HepG2 (cell line): ENCODE data around the gene DCDC1. TPM values are rescaled to one million over a fixed set of nuclear protein-coding genes. Genes with fewer than 3 reads are reported as not detected.
A peak's percentile ranks its signal among the peaks of the same experiment; 100 is the strongest.

Experiments used
- ATAC-seq: fragments of 200-7000 bp; cut with Tn5 transposase; 3 replicates; pipeline ENCODE4 v1.9.1; 2020; ENCODE audit warnings: mild to moderate bottlenecking, moderate library complexity
- BruUV-seq: library from RNA; stranded (reverse); fragments of 400-500 nt; replicated peaks from 2 replicates; lab custom pipeline; 2021; lab: Mats Ljungman, UMichigan
- CTCF ChIA-PET: fragments of 300-600 bp; formaldehyde crosslinking; extraction: SDS; loops from one replicate; lab custom pipeline; 2021; ENCODE audit warnings: low total read pairs, inconsistent platforms, low intra/inter-chr PET ratio; lab: Yijun Ruan, JAX
- POLR2A ChIA-PET: fragments of 350-600 bp; sonication (Branson Sonifier 250); formaldehyde crosslinking; loops from one replicate; lab custom pipeline; 2020; ENCODE audit warnings: antibody characterized with exemption, inconsistent platforms; lab: Yijun Ruan, JAX
- DNase-seq: peaks from one replicate; pipeline ENCODE4 v3.0.0-alpha.2; 2015; ENCODE audit warnings: low spot score
- FAIRE-seq: peaks from 3 replicates; lab custom pipeline; 2011; peaks lifted over from hg19 to GRCh38; lab: Jason Lieb, UNC
- H2AFZ ChIP-seq: one replicate; pipeline ENCODE4 v1.6.1; 2011; ENCODE audit warnings: low read length, inconsistent platforms
- H3K27ac ChIP-seq: fragments of 300-600 bp; 3 replicates; pipeline ENCODE4 v1.8.0; 2011; ENCODE audit warnings: mixed run types, mild to moderate bottlenecking, mixed read lengths, low read length, inconsistent platforms; ENCODE audit not compliant: insufficient read depth; ENCODE audit errors: extremely low read length
- H3K27me3 ChIP-seq, 2 experiments: fragments of 200-600 bp in 1 of 2; 2 replicates in 1 of 2; 3 replicates in 1 of 2; pipeline versions ENCODE4 v1.6.0 to v1.8.0; 2011; ENCODE audit warnings: low read length in 2 of 2, mild to moderate bottlenecking in 2 of 2, moderate library complexity in 2 of 2, inconsistent platforms in 1 of 2; ENCODE audit not compliant: insufficient read depth in 2 of 2, control insufficient read depth in 1 of 2
- H3K36me3 ChIP-seq, 2 experiments: fragments of 200-600 bp in 1 of 2; replicated peaks in 1 of 2; 2 replicates in 1 of 2; 3 replicates in 1 of 2; pipeline versions ENCODE4 v1.5.1 to v1.8.0; 2011; ENCODE audit warnings: low read length in 2 of 2, inconsistent platforms in 1 of 2; ENCODE audit not compliant: insufficient read depth in 2 of 2, control insufficient read depth in 1 of 2
- H3K4me1 ChIP-seq: 2 replicates; pipeline ENCODE4 v1.5.1; 2012; ENCODE audit warnings: low read length, inconsistent platforms; ENCODE audit not compliant: insufficient read depth
- H3K4me2 ChIP-seq: 2 replicates; pipeline ENCODE4 v1.6.0; 2011; ENCODE audit warnings: low read depth, low read length, inconsistent platforms
- H3K4me3 ChIP-seq, 3 experiments: fragments of 200-600 bp in 1 of 3; sonication (generic), shearing (Covaris generic) in 1 of 3; replicated peaks in 1 of 3; 2 replicates each; pipeline ENCODE4 v1.5.1; 2011 to 2016; ENCODE audit warnings: low read length in 3 of 3, inconsistent platforms in 2 of 3, low read depth in 2 of 3, mild to moderate bottlenecking in 2 of 3, control low read depth in 1 of 3, mixed read lengths in 1 of 3; ENCODE audit not compliant: insufficient read depth in 1 of 3
- H3K79me2 ChIP-seq: one replicate; pipeline ENCODE4 v1.6.1; 2011; ENCODE audit warnings: low read length, inconsistent platforms; ENCODE audit not compliant: insufficient read depth
- H3K9ac ChIP-seq: 2 replicates; pipeline ENCODE4 v1.6.0; 2011; ENCODE audit warnings: mild to moderate bottlenecking, low read depth, low read length, inconsistent platforms; ENCODE audit not compliant: insufficient read depth
- H3K9me3 ChIP-seq: 2 replicates; pipeline ENCODE4 v1.5.1; 2012; ENCODE audit warnings: mild to moderate bottlenecking, low read length
- H4K20me1 ChIP-seq: 2 replicates; pipeline ENCODE4 v1.6.0; 2011; ENCODE audit warnings: inconsistent platforms, mild to moderate bottlenecking, low read length, moderate library complexity; ENCODE audit not compliant: insufficient read depth
- CHCHD3 ChIP-seq: sonication (generic); formaldehyde crosslinking; IDR thresholded peaks from 2 replicates; pipeline ENCODE4 v1.8.0; 2022; ENCODE audit warnings: mild to moderate bottlenecking, missing genetic modification reagents, moderate library complexity
- CTCF ChIP-seq: sonication (generic); formaldehyde crosslinking; IDR thresholded peaks from 2 replicates; pipeline ENCODE4 v1.5.0; 2020; ENCODE audit warnings: mild to moderate bottlenecking, missing genetic modification reagents, moderate library complexity
- ELK4 ChIP-seq: sonication (generic); formaldehyde crosslinking; IDR thresholded peaks from 2 replicates; pipeline ENCODE4 v1.9.0; 2021; ENCODE audit warnings: missing genetic modification reagents, borderline replicate concordance
- GTF2F1 ChIP-seq: fragments of 150-350 bp; IDR thresholded peaks from 2 replicates; pipeline ENCODE4 v1.6.1; 2014; ENCODE audit warnings: low read length
- IRF9 ChIP-seq: sonication (generic); formaldehyde crosslinking; IDR thresholded peaks from 2 replicates; pipeline ENCODE4 v1.8.0; 2022; ENCODE audit warnings: missing genetic modification reagents, mild to moderate bottlenecking, borderline replicate concordance
- KMT2A ChIP-seq: sonication (generic); formaldehyde crosslinking; IDR thresholded peaks from 2 replicates; pipeline ENCODE4 v1.4.0; 2020; ENCODE audit warnings: missing genetic modification reagents
- MEIS1 ChIP-seq: sonication (generic); formaldehyde crosslinking; IDR thresholded peaks from 2 replicates; pipeline ENCODE4 v1.9.0; 2021; ENCODE audit warnings: mild to moderate bottlenecking, missing genetic modification reagents, moderate library complexity, borderline replicate concordance
- PAWR ChIP-seq: sonication (generic); formaldehyde crosslinking; IDR thresholded peaks from 2 replicates; pipeline ENCODE4 v1.4.0; 2020; ENCODE audit warnings: missing genetic modification reagents, mild to moderate bottlenecking, borderline replicate concordance
- RARA ChIP-seq: IDR thresholded peaks from 2 replicates; pipeline ENCODE4 v1.6.1; 2016; ENCODE audit warnings: missing genetic modification reagents, missing compliant biosample characterization
- SMC3 ChIP-seq: IDR thresholded peaks from 2 replicates; pipeline ENCODE4 v1.6.1; 2011; ENCODE audit warnings: low read length, improper control_type of control experiment
- TEAD2 ChIP-seq: sonication (generic); formaldehyde crosslinking; IDR thresholded peaks from 2 replicates; pipeline ENCODE4 v1.9.0; 2021; ENCODE audit warnings: missing genetic modification reagents
- TOE1 ChIP-seq: sonication (generic); formaldehyde crosslinking; IDR thresholded peaks from 2 replicates; pipeline ENCODE4 v1.4.0; 2020; ENCODE audit warnings: mild to moderate bottlenecking, missing genetic modification reagents
- ZNF10 ChIP-seq: sonication (generic); formaldehyde crosslinking; IDR thresholded peaks from 2 replicates; pipeline ENCODE4 v1.4.0; 2020; ENCODE audit warnings: mild to moderate bottlenecking, low read depth, missing genetic modification reagents, borderline replicate concordance
- ZNF292 ChIP-seq: sonication (generic); formaldehyde crosslinking; IDR thresholded peaks from 2 replicates; pipeline ENCODE4 v1.8.1; 2022; ENCODE audit warnings: mild to moderate bottlenecking, low read depth, missing genetic modification reagents, borderline replicate concordance
- ZNF33A ChIP-seq: sonication (generic); formaldehyde crosslinking; IDR thresholded peaks from 2 replicates; pipeline ENCODE4 v1.5.1; 2020; ENCODE audit warnings: missing genetic modification reagents, mild to moderate bottlenecking, moderate library complexity, borderline replicate concordance
- ZNF660 ChIP-seq: sonication (generic); formaldehyde crosslinking; IDR thresholded peaks from 2 replicates; pipeline ENCODE4 v1.5.1; 2020; ENCODE audit warnings: mild to moderate bottlenecking, low read depth, missing genetic modification reagents, borderline replicate concordance
- ZNF790 ChIP-seq: sonication (generic); formaldehyde crosslinking; IDR thresholded peaks from 2 replicates; pipeline ENCODE4 v1.8.0; 2022; ENCODE audit warnings: missing genetic modification reagents, mild to moderate bottlenecking, borderline replicate concordance
- ZNF792 ChIP-seq: IDR thresholded peaks from 2 replicates; pipeline ENCODE4 v1.6.1; 2016
- WGBS: methylation state at CpG from one replicate; pipeline ENCODE4 v1.1.6; 2017; ENCODE audit warnings: low lambda C conversion rate; 5-methylcytosine and 5-hydroxymethylcytosine counted together
- in situ Hi-C: cut with HindIII; loops from 2 replicates; pipeline ENCODE4 v1.10.0; 2017; ENCODE audit warnings: low pct_unique_long_range_greater_than_20kb; ENCODE audit not compliant: extremely low pct_ligation_motif_present
- intact Hi-C: fragments of 100-400 bp; cut with micrococcal nuclease; formaldehyde crosslinking; loops from one replicate; pipeline ENCODE4 v1.10.0; 2022; ENCODE audit not compliant: unreplicated experiment
- polyA plus RNA-seq, 8 experiments: library from polyadenylated mRNA; depleted of rRNA in 3 of 8; stranded (reverse) in 7 of 8; unstranded in 1 of 8; fragments of >200 nt; fragmentation: Illumina TruSeq in 4 of 8; extraction: Trizol in 4 of 8; gene quantifications; 2 replicates each; pipeline versions ENCODE4 v1.2.1 to v1.2.3, GENCODE V29; 2011 to 2016; ENCODE audit warnings: low read depth in 4 of 8, missing spikeins in 1 of 8, mixed read lengths in 1 of 8; ENCODE audit not compliant: insufficient read depth in 1 of 8
- total RNA-seq, 5 experiments: library from RNA; depleted of rRNA; stranded (reverse); fragments of >200 nt; fragmentation: Illumina TruSeq; extraction: Trizol; gene quantifications; 2 replicates each; pipeline ENCODE4 v1.2.3, GENCODE V29; 2016; ENCODE audit warnings: low read depth in 1 of 5

The DCDC1 gene
- total and polyA plus RNA-seq, 2 of the 13 experiments (the other 11 are each of a cell fraction or from before 2014, with no cell fraction given), result 0.12 to 0.27 TPM

GRCh38 chr11:30919389-30920152 lies 450.0 kb downstream of the DCDC1 start (continued):
- TF ChIP-seq CHCHD3 (CRISPR knock-in tag) (no peak), ZNF660 (CRISPR knock-in tag) (no peak), TEAD2 (CRISPR knock-in tag) (no peak), GTF2F1 (no peak), KMT2A (no peak), MEIS1 (CRISPR knock-in tag) (no peak), ZNF790 (CRISPR knock-in tag) (no peak), ZNF10 (CRISPR knock-in tag) (no peak)
- TF ChIP-seq, all 625 proteins: peak for 0

GRCh38 chr11:30917859-30918478 lies 451.6 kb downstream of the DCDC1 start:
- in situ Hi-C loops, result loop anchor here (5.0 to 25.0 kb wide), 2 partner anchors 576 to 1481 kb away; no protein-coding TSS in a partner anchor
- ChIA-PET POLR2A (no interaction called here), CTCF (interaction anchor here (0.7 to 1.7 kb wide), 4 partner anchors 182 to 1297 kb away, joined by 3 to 14 read pairs (median 4); no protein-coding TSS in a partner anchor)
- DNase-seq, result peak; percentile 40
- no peaks in the 10 kb centered on the region for H3K4me1 ChIP-seq
- no peak overlapping the region for H3K4me2 ChIP-seq
- no peaks in the 10 kb centered on the region for H3K36me3 ChIP-seq
- H3K4me3 ChIP-seq, result no peak overlapping the region
- peak; percentile 62 for FAIRE-seq
- ATAC-seq, result peak; percentile 69
- no peak overlapping the region for H3K27ac ChIP-seq
- H3K79me2 ChIP-seq, result no peaks in the 10 kb centered on the region
- no peak overlapping the region for H3K9ac ChIP-seq
- no peaks in the 10 kb centered on the region for H3K9me3 ChIP-seq
- no TSS peak for BruUV-seq
- no peaks in the 10 kb centered on the region for H3K27me3 ChIP-seq
- H2AFZ ChIP-seq, result no peak overlapping the region
- H4K20me1 ChIP-seq, result no peaks in the 10 kb centered on the region
- intact Hi-C loops, result loop anchor here (1.0 to 2.0 kb wide), 2 partner anchors 572 to 1469 kb away; no protein-coding TSS in a partner anchor
- WGBS, result 3% methylated on average over 6 of the region's 6 CpGs
- TF ChIP-seq ELK4, result no peak
- TF ChIP-seq ZNF292, result no peak
- TF ChIP-seq SMC3, result peak; percentile 58; the same call in 1 of the 2 replicates
- TF ChIP-seq IRF9, result no peak
- no peak for TF ChIP-seq PAWR (CRISPR knock-in tag)
- no peak for TF ChIP-seq RARA
- TF ChIP-seq ZNF33A (CRISPR knock-in tag), result no peak
- TF ChIP-seq TOE1 (CRISPR knock-in tag), result no peak
- peak; percentile 58 for TF ChIP-seq CTCF
- no peak for TF ChIP-seq ZNF792 (CRISPR knock-in tag)
